Epithelial cell of proximal tubule (primary cell): ENCODE measurements around the gene CDK2AP2. TPM values are rescaled to one million over a fixed set of nuclear protein-coding genes. Genes with fewer than 3 reads are reported as not detected.
A peak's percentile ranks its signal among the peaks of the same experiment; 100 is the strongest.

Experiments
- DNase-seq: peaks from one replicate; pipeline ENCODE4 v3.0.0-alpha.2; 2011; ENCODE audit warnings: low read depth
- H3K4me3 ChIP-seq: 2 replicates; pipeline ENCODE4 v1.5.1; 2011; ENCODE audit warnings: low read depth, mild to moderate bottlenecking, low read length
- total RNA-seq: library from RNA; depleted of rRNA; stranded (reverse); fragments of >200 nt; gene quantifications from 2 replicates; pipeline ENCODE4 v1.2.3, GENCODE V29; 2015
- TF ChIP-seq, protein P1 (sequence below): conservative IDR thresholded peaks from 2 replicates; pipeline ENCODE4 v1.5.1; 2012; ENCODE audit warnings: low read depth, mild to moderate bottlenecking, low read length

Gene CDK2AP2
- total RNA-seq, 1 donor from 2014 or later = 165 TPM

DNA sequence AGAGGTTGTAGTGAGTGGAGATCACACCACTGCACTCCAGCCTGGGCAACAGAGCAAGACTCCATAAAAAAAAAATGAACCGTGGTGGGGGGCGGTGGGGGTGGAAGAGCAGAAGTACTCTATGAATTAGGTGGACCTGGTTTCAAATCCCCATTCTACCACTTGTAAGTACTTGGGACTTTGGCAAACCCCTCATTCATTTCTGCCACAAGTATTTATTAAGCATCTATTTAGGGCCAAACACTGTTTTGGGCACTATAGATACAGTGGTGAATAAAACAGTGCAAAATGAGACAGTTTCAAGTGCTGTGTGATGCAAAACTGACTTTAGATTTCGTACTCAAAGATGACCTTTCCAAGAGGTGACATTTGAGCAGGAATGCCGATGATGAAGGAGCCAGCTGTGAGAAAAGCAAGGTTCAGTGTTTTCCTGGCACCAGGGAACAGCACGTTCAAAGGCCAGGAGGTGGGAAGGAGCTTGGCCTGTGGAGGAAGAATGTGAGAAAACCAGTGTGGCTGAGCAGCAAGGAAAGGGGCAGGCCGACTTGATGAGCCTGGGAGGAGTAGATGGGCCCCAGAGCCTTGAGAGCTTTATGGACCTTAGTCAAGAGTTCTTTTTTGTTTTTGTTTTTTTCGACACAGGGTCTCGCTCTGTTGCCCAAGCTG is 37.5 kb downstream of the CDK2AP2 start:
- no peak for DNase-seq
- no peak overlapping the region for H3K4me3 ChIP-seq
- TF ChIP-seq, protein P1, sequence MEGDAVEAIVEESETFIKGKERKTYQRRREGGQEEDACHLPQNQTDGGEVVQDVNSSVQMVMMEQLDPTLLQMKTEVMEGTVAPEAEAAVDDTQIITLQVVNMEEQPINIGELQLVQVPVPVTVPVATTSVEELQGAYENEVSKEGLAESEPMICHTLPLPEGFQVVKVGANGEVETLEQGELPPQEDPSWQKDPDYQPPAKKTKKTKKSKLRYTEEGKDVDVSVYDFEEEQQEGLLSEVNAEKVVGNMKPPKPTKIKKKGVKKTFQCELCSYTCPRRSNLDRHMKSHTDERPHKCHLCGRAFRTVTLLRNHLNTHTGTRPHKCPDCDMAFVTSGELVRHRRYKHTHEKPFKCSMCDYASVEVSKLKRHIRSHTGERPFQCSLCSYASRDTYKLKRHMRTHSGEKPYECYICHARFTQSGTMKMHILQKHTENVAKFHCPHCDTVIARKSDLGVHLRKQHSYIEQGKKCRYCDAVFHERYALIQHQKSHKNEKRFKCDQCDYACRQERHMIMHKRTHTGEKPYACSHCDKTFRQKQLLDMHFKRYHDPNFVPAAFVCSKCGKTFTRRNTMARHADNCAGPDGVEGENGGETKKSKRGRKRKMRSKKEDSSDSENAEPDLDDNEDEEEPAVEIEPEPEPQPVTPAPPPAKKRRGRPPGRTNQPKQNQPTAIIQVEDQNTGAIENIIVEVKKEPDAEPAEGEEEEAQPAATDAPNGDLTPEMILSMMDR = no peak

- no peak for DNase-seq
- TF ChIP-seq, protein P1 = no peak
- H3K4me3 ChIP-seq = peak overlapping the region; percentile 84
Measured at GRCh38 chr11:67469508-67469811, 38.5 kb downstream of the CDK2AP2 start.

DNA sequence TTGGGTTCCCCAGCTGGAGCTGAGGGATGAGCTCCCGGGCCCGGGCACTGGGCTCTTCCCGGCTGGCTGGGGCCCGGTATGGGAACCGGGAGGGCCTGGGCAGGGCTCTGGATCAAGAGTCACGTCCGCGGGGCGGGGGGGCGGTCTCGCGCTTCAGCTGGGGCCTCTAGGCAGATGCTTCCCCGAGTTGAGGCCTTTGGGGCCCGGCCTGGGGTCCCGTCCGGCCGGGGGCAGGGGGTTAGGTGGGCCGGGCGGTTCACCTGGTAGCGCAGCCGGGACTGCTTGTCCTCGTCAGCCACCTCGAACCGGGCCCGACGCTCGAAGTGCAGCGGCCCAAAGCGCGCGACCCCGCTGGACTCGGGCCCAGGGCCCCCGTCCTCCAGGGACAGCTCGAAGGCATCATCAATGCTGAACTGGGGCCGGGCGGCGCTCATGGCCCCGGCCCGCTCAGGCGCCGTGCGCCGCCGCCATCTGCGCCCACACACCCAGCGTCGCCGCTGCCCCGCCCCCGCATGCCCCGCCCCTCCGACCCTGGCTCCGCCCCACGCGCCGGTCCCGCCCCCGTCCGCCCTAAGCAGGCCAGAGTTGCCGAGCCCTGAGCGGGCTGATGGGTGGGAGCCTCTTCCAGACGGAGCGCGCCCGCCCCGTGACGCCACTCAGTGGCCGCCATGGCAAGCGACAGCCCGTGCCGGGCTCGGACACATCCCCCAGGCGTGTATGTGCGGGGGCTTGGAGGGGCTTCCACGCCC is 39.0 kb downstream of the CDK2AP2 start, which contains the start of gene TMEM134:
Gene TMEM134 (minus strand): TSS at position 493 of the 749 bp plus-strand sequence. CDS start 59 bp downstream, at position 434.
- TF ChIP-seq, protein P1 = peak; percentile 35
- DNase-seq = no peak
- peak within 1 kb of the TSS; percentile 84 for H3K4me3 ChIP-seq

GRCh38 chr11:67468456-67468758 is 39.6 kb downstream of the CDK2AP2 start:
- no peak for DNase-seq
- TF ChIP-seq, protein P1 = no peak
- H3K4me3 ChIP-seq = peak overlapping the region; percentile 84

GRCh38 chr11:67468056-67468455 is 39.9 kb downstream of the CDK2AP2 start:
- H3K4me3 ChIP-seq = peak overlapping the region; percentile 84
- TF ChIP-seq, protein P1 = no peak
- DNase-seq = no peak

- no peak for DNase-seq
- H3K4me3 ChIP-seq = peak overlapping the region; percentile 84
- TF ChIP-seq, protein P1 = no peak
Measured at GRCh38 chr11:67466962-67467771, 40.8 kb downstream of the CDK2AP2 start.
